ENCODE data around the gene ZBBX. TPM values are rescaled to one million over a fixed set of nuclear protein-coding genes. Genes with fewer than 3 reads are reported as not detected.

ZBBX gene
- not detected in 2 replicates for total RNA-seq

GRCh38 chr3:167380004-167380689 is at the start of gene ZBBX:
Gene ZBBX, minus strand, starts transcription at chr3:167380297. Its CDS starts 7,396 bp downstream, at chr3:167372901.

Other genes starting within 250 kb of the ZBBX start
- not detected in 2 replicates for gene SERPINI2, start 93.7 kb upstream of the ZBBX start, total RNA-seq

Data from epithelial cell of alveolus of lung (primary cell).